Activated CD8-positive, alpha-beta T cell treated with anti-CD3 and anti-CD28 coated beads for 36 hours (primary cell): ENCODE results near the gene PRXL2B. TPM values are rescaled to one million over a fixed set of nuclear protein-coding genes. Genes with fewer than 3 reads are reported as not detected.

Source experiments
- ATAC-seq: fragments of 200-7000 bp; cut with Tn5 transposase; one replicate; pipeline ENCODE4 v1.10.0; 2021; ENCODE audit warnings: mild to moderate bottlenecking, moderate library complexity
- CTCF ChIA-PET: fragments of 350-600 bp; sonication (Branson Sonifier 250); formaldehyde crosslinking; loops from one replicate; lab custom pipeline; 2021; ENCODE audit warnings: antibody characterized with exemption; lab: Charles Lee
- POLR2A ChIA-PET: fragments of 350-600 bp; sonication (Branson Sonifier 250); formaldehyde crosslinking; loops from one replicate; lab custom pipeline; 2021; ENCODE audit warnings: antibody characterized with exemption; lab: Charles Lee
- DNase-seq: peaks from one replicate; pipeline ENCODE4 v3.0.0-alpha.2; 2020
- H3K27ac Mint-ChIP-seq: one replicate; pipeline ENCODE4 v1.8.0; 2021; ENCODE audit warnings: mild to moderate bottlenecking, mixed read lengths
- H3K27me3 Mint-ChIP-seq: one replicate; pipeline ENCODE4 v1.8.0; 2021; ENCODE audit warnings: mixed read lengths
- H3K36me3 Mint-ChIP-seq: one replicate; pipeline ENCODE4 v1.8.0; 2021; ENCODE audit warnings: low read depth, mixed read lengths
- H3K4me1 Mint-ChIP-seq: one replicate; pipeline ENCODE4 v1.8.0; 2021; ENCODE audit warnings: low read depth, mixed read lengths
- H3K4me3 Mint-ChIP-seq: one replicate; pipeline ENCODE4 v1.8.0; 2021; ENCODE audit warnings: mild to moderate bottlenecking, moderate library complexity, mixed read lengths
- H3K9me3 Mint-ChIP-seq: one replicate; pipeline ENCODE4 v1.8.0; 2021; ENCODE audit warnings: mixed read lengths
- CTCF ChIP-seq: fragments of 200-600 bp; IDR thresholded peaks from one replicate; pipeline ENCODE4 v1.8.0; 2022; ENCODE audit warnings: antibody characterized with exemption, mild to moderate bottlenecking
- intact Hi-C: fragments of 100-400 bp; cut with micrococcal nuclease; formaldehyde crosslinking; loops from one replicate; pipeline ENCODE4 v1.10.0; 2022
- total RNA-seq, 2 experiments: library from RNA; stranded (reverse); gene quantifications; one replicate each; pipeline ENCODE4 v1.2.3, GENCODE V29; 2021

PRXL2B gene
- total RNA-seq, 2 experiments from 2014 or later: 39.1 to 43.6 TPM

GRCh38 chr1:2570332-2570731 is 16.2 kb upstream of the PRXL2B start:
- POLR2A ChIA-PET: interaction anchor here (1.5 to 4.1 kb wide), 5 partner anchors 8 to 15 kb away, joined by 7 to 26 read pairs (median 10); partner anchors contain the start of gene TNFRSF14
- Mint-ChIP-seq H3K27me3 (no peaks in the 10 kb centered on the region), H3K27ac (no peak overlapping the region), H3K4me3 (no peak overlapping the region), H3K36me3 (peaks cover 4% of the 10 kb centered on the region), H3K4me1 (peaks cover 15% of the 10 kb centered on the region), H3K9me3 (peaks cover 14% of the 10 kb centered on the region)
- no peak for TF ChIP-seq CTCF
- CTCF ChIA-PET: interaction anchor here (1.4 to 2.3 kb wide), 2 partner anchors 9 to 15 kb away, joined by 3 to 16 read pairs; partner anchors contain the start of gene TNFRSF14
- ATAC-seq (no peak), DNase-seq (no peak)
- intact Hi-C loops: no loop called here

GRCh38 chr1:2571348-2571747 is 15.2 kb upstream of the PRXL2B start:
- Mint-ChIP-seq H3K4me1 (peaks cover 20% of the 10 kb centered on the region), H3K9me3 (peaks cover 14% of the 10 kb centered on the region), H3K4me3 (no peak overlapping the region), H3K27me3 (no peaks in the 10 kb centered on the region), H3K27ac (no peak overlapping the region), H3K36me3 (peaks cover 4% of the 10 kb centered on the region)
- no peak for DNase-seq
- no peak for ATAC-seq
- intact Hi-C loops: no loop called here
- ChIA-PET CTCF (interaction anchor here (0.8 to 2.3 kb wide), 3 partner anchors 10 to 16 kb away, joined by 3 to 16 read pairs (median 3); partner anchors contain the start of gene TNFRSF14), POLR2A (interaction anchor here (1.5 to 4.1 kb wide), 5 partner anchors 9 to 16 kb away, joined by 7 to 26 read pairs (median 10); partner anchors contain the start of gene TNFRSF14)
- TF ChIP-seq CTCF: no peak

- intact Hi-C loops: no loop called here
- no peak overlapping the region for H3K4me3 Mint-ChIP-seq
- ChIA-PET POLR2A (interaction anchor here (1.1 to 4.1 kb wide), 4 partner anchors 9 to 17 kb away, joined by 4 to 26 read pairs (median 4); partner anchors contain the start of gene TNFRSF14), CTCF (interaction anchor here (1.5 to 1.8 kb wide), 2 partner anchors 12 to 18 kb away, joined by 4 read pairs; partner anchors contain the start of gene TNFRSF14)
- no peak for TF ChIP-seq CTCF
- H3K9me3 Mint-ChIP-seq: peaks cover 14% of the 10 kb centered on the region
- DNase-seq (no peak), ATAC-seq (no peak)
- no peaks in the 10 kb centered on the region for H3K27me3 Mint-ChIP-seq
- no peak overlapping the region for H3K27ac Mint-ChIP-seq
- H3K4me1 Mint-ChIP-seq: peaks cover 32% of the 10 kb centered on the region
- H3K36me3 Mint-ChIP-seq: peaks cover 4% of the 10 kb centered on the region
These were observed 13.2 kb upstream of the PRXL2B start for GRCh38 chr1:2573250-2573920.

- Mint-ChIP-seq H3K27me3 (no peaks in the 10 kb centered on the region), H3K36me3 (peaks cover 6% of the 10 kb centered on the region), H3K4me3 (no peak overlapping the region), H3K27ac (no peak overlapping the region), H3K9me3 (peaks cover 14% of the 10 kb centered on the region), H3K4me1 (peaks cover 40% of the 10 kb centered on the region)
- intact Hi-C loops: no loop called here
- TF ChIP-seq CTCF: no peak
- DNase-seq (no peak), ATAC-seq (no peak)
- CTCF ChIA-PET: interaction anchor here (1.5 to 1.8 kb wide), 2 partner anchors 13 to 19 kb away, joined by 4 read pairs; partner anchors contain the start of gene TNFRSF14
- POLR2A ChIA-PET: interaction anchor here (0.6 to 1.7 kb wide), 5 partner anchors 8 to 55 kb away, joined by 3 to 5 read pairs (median 4); partner anchors contain the start of gene TNFRSF14
These were observed 12.2 kb upstream of the PRXL2B start for GRCh38 chr1:2574350-2574749.
